ENCODE measurements around the gene NELFCD. TPM values are rescaled to one million over a fixed set of nuclear protein-coding genes. Genes with fewer than 3 reads are reported as not detected.

The NELFCD gene
- polyA plus RNA-seq, 1 donor (not counting 4 experiments of a cell fraction or from before 2014, with no cell fraction given) = 68.5 TPM

GRCh38 chr20:58969439-58969838, 11.6 kb upstream of the NELFCD start:
- no peak for TF ChIP-seq EZH2 (IDR thresholded peaks at IDR 0.05; ENCODE audit: low read length)
- no peak for TF ChIP-seq CTCF (optimal IDR thresholded peaks at IDR 0.05 in 1 of 3, IDR thresholded peaks at IDR 0.05 in 1 of 3, conservative IDR thresholded peaks at IDR 0.05 in 1 of 3; ENCODE audit: extremely low read depth in 1 of 3, insufficient read depth in 2 of 3, low read length in 3 of 3)
- Histone ChIP-seq H3K9me1 (ENCODE audit: control insufficient read depth, extremely low read depth, insufficient read depth, low read length) (no peaks in the 10 kb centered on the region), H4K20me1 (ENCODE audit: control insufficient read depth, extremely low read depth, insufficient read depth, low read length) (no peaks in the 10 kb centered on the region), H3K27ac (ENCODE audit: control insufficient read depth, insufficient read depth, low read length) (no peak overlapping the region), H3K4me3 (ENCODE audit: control insufficient read depth in 2 of 3, extremely low read depth in 1 of 3, insufficient read depth in 2 of 3, low read depth in 1 of 3, low read length in 3 of 3) (no peak overlapping the region), H3K27me3 (ENCODE audit: control insufficient read depth, extremely low read depth, insufficient read depth, low read length) (peaks cover 3% of the 10 kb centered on the region), H3K4me2 (ENCODE audit: control insufficient read depth, extremely low read depth, insufficient read depth, low read depth, low read length) (no peak overlapping the region), H3K79me2 (ENCODE audit: control insufficient read depth, insufficient read depth, low read length) (no peaks in the 10 kb centered on the region), H3K9ac (ENCODE audit: control insufficient read depth, extremely low read depth, insufficient read depth, low read length) (no peak overlapping the region), H3K4me1 (ENCODE audit: control insufficient read depth, extremely low read depth, insufficient read depth, low read length) (no peaks in the 10 kb centered on the region), H3K36me3 (ENCODE audit: control insufficient read depth in 2 of 2, extremely low read depth in 1 of 2, insufficient read depth in 2 of 2, low read length in 2 of 2) (no peaks in the 10 kb centered on the region), H2AFZ (ENCODE audit: control insufficient read depth, low read length) (no peak overlapping the region), H3K9me3 (ENCODE audit: control insufficient read depth, low read depth, low read length) (no peaks in the 10 kb centered on the region)
- FAIRE-seq (no peak), DNase-seq (ENCODE audit: low read depth, low spot score) (no peak)
- dilution Hi-C loops (cut with MboI; ENCODE audit: extremely low pct_ligation_motif_present, low sequenced_read_pairs) = no loop called here

- no peak for DNase-seq (ENCODE audit: low read depth, low spot score)
- Histone ChIP-seq H3K9ac (ENCODE audit: control insufficient read depth, extremely low read depth, insufficient read depth, low read length) (no peak overlapping the region), H3K9me1 (ENCODE audit: control insufficient read depth, extremely low read depth, insufficient read depth, low read length) (no peaks in the 10 kb centered on the region), H3K27me3 (ENCODE audit: control insufficient read depth, extremely low read depth, insufficient read depth, low read length) (peaks cover 3% of the 10 kb centered on the region), H3K36me3 (ENCODE audit: control insufficient read depth in 2 of 2, extremely low read depth in 1 of 2, insufficient read depth in 2 of 2, low read length in 2 of 2) (no peaks in the 10 kb centered on the region), H3K9me3 (ENCODE audit: control insufficient read depth, low read depth, low read length) (no peaks in the 10 kb centered on the region), H4K20me1 (ENCODE audit: control insufficient read depth, extremely low read depth, insufficient read depth, low read length) (no peaks in the 10 kb centered on the region), H3K4me3 (ENCODE audit: control insufficient read depth in 2 of 3, extremely low read depth in 1 of 3, insufficient read depth in 2 of 3, low read depth in 1 of 3, low read length in 3 of 3) (no peak overlapping the region), H3K27ac (ENCODE audit: control insufficient read depth, insufficient read depth, low read length) (no peak overlapping the region), H3K4me2 (ENCODE audit: control insufficient read depth, extremely low read depth, insufficient read depth, low read depth, low read length) (no peak overlapping the region), H2AFZ (ENCODE audit: control insufficient read depth, low read length) (no peak overlapping the region), H3K79me2 (ENCODE audit: control insufficient read depth, insufficient read depth, low read length) (no peaks in the 10 kb centered on the region), H3K4me1 (ENCODE audit: control insufficient read depth, extremely low read depth, insufficient read depth, low read length) (no peaks in the 10 kb centered on the region)
- TF ChIP-seq EZH2 (IDR thresholded peaks at IDR 0.05; ENCODE audit: low read length) (no peak), CTCF (optimal IDR thresholded peaks at IDR 0.05 in 1 of 3, IDR thresholded peaks at IDR 0.05 in 1 of 3, conservative IDR thresholded peaks at IDR 0.05 in 1 of 3; ENCODE audit: extremely low read depth in 1 of 3, insufficient read depth in 2 of 3, low read length in 3 of 3) (no peak)
- dilution Hi-C loops (cut with MboI; ENCODE audit: extremely low pct_ligation_motif_present, low sequenced_read_pairs) = no loop called here
- FAIRE-seq = no peak
Measured at GRCh38 chr20:58970146-58970545, 10.9 kb upstream of the NELFCD start.

Data from keratinocyte (primary cell).